KG1 (cell line): ENCODE results near the gene TFPT.

Experiments
- DNase-seq: peaks from one replicate; lab custom pipeline; 2025; lab: John Stamatoyannopoulos, UW

TFPT gene, protein sequence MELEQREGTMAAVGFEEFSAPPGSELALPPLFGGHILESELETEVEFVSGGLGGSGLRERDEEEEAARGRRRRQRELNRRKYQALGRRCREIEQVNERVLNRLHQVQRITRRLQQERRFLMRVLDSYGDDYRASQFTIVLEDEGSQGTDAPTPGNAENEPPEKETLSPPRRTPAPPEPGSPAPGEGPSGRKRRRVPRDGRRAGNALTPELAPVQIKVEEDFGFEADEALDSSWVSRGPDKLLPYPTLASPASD

GRCh38 chr19:54115109-54116063 is at the start of gene TFPT, which contains the start of gene PRPF31:
TSS of gene TFPT (minus strand) at chr19:54115657. CDS start at chr19:54115269, 388 bp downstream.
TSS of gene PRPF31 (plus strand) at chr19:54115754. CDS start at chr19:54118279, 2,525 bp downstream.
- DNase-seq, result peak; percentile 98

GRCh38 chr19:54165222-54165621 is 49.8 kb upstream of the TFPT start:
- DNase-seq, result no peak

DNA sequence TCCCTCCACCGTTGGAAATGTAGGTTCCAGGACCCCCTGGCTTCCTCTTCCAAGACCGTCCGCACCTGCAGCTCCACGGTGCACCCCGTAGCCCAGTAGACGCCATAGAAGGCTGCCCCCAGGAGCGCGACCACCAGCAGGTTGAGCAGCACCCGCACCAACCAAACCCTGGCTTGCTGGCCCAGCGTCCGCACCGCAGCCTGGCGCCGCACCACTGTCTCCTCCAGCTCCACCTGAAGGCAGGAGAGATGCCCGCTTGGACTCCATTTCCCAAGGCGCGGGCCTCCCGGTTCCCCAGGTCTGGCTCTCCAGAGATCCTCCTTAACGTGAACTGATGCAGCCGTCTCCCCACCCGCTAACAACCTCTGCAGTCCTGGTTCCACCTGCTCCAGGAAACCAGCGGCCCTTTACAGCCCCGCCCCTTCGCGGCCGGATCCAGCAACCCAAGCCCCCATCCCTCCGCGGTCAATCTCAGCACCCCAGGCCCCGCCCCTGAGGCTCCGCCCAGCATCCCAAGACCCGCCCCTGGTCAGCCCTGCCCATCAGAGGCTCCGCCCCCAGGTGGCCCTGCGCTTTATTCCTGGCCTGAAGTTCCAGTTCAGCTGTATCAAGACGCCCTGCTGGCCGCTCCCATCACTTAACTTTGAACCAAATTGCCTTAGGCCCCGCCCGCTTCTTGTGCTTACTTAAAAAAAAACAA is 49.1 kb upstream of the TFPT start:
- DNase-seq, result no peak

- DNase-seq, result no peak
Measured at GRCh38 chr19:54162884-54163283, 47.4 kb upstream of the TFPT start.

- no peak for DNase-seq
Measured at GRCh38 chr19:54162241-54162805, 46.9 kb upstream of the TFPT start.

DNA sequence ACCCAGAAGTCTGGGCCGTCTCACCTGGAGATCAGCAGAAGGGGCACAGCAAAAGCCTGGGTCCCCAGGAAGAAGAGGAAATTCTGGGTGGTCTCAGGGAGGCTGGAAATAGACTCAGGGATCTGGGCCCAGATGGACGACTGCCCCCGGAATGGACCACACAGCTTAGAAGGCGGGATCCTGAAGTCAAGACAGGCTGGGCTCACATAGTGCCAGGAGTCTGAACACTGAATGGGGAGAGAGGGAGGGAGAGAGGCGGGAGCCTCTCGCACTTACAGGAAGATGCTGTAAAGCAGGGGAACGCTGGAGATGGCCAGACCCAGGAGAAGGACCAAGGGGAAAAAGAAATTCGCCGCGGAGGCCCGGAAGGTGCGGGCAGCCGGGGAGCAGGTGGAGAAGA is 45.4 kb upstream of the TFPT start:
- DNase-seq, result no peak

GRCh38 chr19:54160182-54160811 is 44.8 kb upstream of the TFPT start:
- no peak for DNase-seq

DNA sequence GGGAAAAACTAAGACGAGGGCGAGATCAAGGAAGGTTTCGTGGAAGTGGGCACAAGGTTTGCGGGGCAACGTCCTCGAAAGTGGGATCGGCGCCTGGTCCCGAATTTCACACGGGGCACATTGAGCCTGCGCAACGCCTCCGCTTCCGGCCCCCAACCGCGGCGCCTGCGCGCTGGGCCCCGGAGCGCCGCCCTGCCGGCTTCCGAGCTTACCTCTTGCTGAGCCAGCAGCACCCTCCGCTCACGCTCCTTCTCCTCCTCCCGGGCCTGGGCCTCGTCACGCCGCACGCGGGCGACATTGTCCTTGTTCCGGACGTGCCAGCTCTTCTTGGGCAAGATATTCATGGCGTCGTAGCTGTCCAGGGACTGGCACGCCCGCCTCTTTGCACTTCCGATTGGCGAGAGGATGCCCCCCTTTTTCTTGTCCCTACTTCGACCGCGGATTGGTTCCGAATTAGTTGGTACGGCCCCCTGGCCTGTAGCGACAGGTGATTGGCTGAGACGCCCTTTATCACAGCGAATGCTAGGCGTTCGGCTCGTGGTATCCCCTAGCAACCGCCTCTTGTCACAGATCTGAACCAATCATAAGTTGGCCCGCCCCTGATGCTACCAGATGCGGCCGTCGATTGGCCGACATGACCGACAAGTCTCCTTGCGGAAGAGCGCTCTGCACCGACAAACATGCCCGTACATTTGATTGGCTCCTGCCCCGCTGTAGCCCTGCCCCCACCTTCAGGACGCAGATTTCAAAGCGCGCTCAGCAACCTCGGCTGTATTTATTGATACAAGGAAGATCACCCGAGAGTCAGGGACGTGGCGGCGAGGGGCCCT is 44.1 kb upstream of the TFPT start, which contains the start of gene LENG1:
Gene LENG1 (minus strand): TSS at position 370 of the 830 bp plus-strand sequence. CDS start 26 bp downstream, at position 344.
- DNase-seq, result peak; percentile 100

DNA sequence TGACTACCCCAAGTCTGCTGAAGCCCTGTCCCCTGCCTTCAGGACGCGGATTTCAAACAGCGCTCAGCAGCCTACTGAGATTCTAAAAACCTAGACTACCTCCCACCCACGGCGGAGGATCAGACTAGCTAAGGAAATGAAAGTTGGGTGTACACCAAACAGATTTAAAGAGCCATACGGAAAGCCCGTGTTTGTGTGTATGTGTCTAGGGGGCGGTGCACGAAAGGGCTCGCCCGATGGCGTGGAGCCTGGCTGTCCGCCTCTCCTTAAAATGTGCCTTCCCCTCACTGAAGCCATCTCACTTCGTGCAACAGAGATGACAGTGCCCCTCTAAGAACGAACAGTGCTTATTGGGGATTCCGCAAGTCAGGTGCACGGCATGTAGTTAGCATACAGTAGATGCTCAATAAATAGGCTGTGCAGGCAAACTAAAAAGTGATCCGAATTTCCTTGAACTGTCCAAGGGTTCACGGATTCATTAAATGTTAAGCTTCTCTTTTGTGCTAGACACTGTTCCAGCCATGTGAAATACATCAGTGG is 43.4 kb upstream of the TFPT start:
- peak; percentile 69 for DNase-seq

- no peak for DNase-seq
Measured at GRCh38 chr19:54156953-54157352, 41.5 kb upstream of the TFPT start.

GRCh38 chr19:54156490-54156889 is 41.0 kb upstream of the TFPT start:
- DNase-seq, result no peak

- DNase-seq, result no peak
Measured at GRCh38 chr19:54155694-54156093, 40.2 kb upstream of the TFPT start.

DNA sequence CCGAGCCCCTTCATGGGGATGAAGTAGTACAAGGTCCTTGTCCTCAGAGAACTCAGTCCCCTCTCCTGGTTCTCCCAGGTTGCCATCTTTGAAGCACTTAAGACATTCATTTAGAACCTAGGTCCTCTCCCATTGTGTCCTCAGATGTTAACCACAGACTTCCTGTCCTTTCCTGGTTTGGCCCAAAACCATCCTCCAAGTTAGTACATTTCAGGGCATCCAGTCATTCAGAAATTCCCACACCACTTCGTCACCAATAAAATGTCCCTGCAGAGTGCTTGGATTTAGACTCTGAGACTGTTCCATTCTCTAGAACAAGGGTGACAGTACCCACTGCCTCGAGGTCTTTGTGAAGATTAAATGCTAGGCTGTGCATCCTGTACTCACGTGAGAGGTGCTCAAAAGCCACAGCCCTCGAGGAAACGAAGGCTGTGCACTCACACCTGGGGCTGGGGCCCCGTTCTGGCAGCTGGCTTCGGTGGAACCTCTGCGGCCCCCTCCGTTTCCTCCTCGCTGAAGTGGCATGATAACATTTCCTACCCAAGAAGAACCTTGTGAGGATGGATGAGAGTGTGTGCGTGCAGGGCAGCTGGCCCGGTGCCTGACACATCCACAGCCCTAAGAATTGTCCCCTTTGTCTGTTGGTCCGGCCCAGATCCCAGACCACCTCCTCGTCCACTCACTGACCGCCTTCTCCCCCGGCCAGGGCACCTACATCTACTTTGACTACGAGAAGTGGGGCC is 39.3 kb upstream of the TFPT start:
- DNase-seq, result no peak

GRCh38 chr19:54153731-54154326 is 38.4 kb upstream of the TFPT start:
- no peak for DNase-seq

GRCh38 chr19:54152878-54153524 is 37.5 kb upstream of the TFPT start:
- DNase-seq, result no peak

GRCh38 chr19:54152267-54152666 is 36.8 kb upstream of the TFPT start:
- no peak for DNase-seq

- DNase-seq, result no peak
Measured at GRCh38 chr19:54151362-54152035, 36.0 kb upstream of the TFPT start.
